ENCODE results near the gene DPP6.

DPP6 gene

DNA sequence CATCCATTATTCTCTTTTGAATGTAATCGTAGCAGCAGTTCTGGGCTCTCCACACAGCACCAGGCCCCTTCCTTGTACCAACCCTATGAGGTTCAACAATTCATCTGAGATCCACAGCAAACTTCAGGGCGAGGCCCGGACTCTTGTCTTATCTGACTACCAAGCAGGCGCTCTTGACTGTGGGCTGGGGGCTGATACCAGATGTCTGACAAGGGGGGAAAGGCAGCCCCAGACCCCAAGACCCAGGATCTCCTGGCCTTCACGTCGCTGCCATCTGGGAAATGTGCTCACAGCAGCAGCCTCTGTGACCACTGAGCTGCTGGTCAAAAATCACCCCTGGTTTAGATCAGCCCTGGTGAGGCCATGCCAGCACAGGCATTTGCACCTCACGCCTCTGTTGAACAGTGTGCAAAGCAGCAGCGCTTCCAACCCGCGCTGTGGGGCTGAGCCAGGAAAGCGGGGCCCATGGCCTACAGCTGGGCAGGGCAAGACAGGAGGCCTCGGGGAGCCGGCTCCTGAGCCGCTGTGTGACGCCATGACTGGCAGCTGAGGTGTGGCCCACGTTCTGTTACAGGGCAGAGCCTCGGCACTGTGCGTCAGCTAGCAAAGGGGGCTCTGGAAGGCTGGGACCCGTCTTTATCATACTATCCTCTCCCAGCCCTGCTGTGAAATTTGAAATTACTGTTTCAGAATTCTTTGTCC lies 806.8 kb downstream of the DPP6 start:
- TF ChIP-seq JUND (IDR thresholded peaks at IDR 0.05; ENCODE audit: low read depth), result no peak
- in situ Hi-C loops (cut with HindIII; ENCODE audit: low pct_unique_long_range_greater_than_20kb, low sequenced_read_pairs), result no loop called here
- no peak for DNase-seq (ENCODE audit: low read depth in 1 of 2, low spot score in 1 of 2)

DNA sequence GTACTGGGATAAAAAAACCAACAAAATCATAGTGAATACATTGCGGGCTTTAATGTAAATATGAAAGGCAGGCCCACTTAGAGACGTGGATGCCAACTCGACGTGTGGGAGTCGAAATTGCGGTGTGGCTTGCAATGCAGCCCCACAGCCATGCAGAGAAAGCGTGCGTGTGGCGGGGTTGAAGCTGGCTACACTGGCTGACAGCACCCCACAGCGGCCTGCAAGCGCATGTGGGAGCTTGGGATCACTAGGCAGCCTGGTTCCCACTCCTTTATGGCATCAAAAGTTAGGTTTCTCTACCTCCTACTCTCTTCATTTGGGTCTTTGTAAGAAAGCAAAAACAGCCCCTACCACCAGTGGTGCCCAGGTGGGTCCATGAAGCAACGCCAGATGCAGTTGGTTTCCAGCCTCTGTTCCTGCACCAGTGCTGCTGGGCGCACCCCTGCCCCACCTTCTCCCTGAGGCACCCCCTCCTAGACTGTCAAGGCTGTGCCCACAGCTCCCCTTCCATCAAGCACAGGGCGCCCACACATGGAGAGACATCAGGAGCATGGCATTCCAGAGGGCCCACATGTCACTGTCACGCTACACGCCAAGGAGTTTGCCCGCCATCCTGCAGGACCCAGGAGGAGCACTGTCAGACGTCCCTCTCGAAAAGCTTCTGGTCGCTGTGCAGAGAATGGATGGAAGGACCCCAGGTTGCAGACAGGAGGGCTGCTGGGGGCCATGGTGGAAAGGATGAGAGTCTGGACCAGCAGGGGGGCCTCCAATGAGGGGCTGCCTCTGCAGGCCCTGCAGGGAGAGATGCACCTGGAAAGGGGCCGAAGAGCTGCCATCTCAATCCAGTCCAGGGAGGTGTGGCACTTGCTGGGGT lies 807.8 kb downstream of the DPP6 start:
- in situ Hi-C loops (cut with HindIII; ENCODE audit: low pct_unique_long_range_greater_than_20kb, low sequenced_read_pairs), result no loop called here
- no peak for TF ChIP-seq JUND (IDR thresholded peaks at IDR 0.05; ENCODE audit: low read depth)
- no peak for DNase-seq (ENCODE audit: low read depth in 1 of 2, low spot score in 1 of 2)

- in situ Hi-C loops (cut with HindIII; ENCODE audit: low pct_unique_long_range_greater_than_20kb, low sequenced_read_pairs), result no loop called here
- no peak for TF ChIP-seq JUND (IDR thresholded peaks at IDR 0.05; ENCODE audit: low read depth)
- DNase-seq (ENCODE audit: low read depth in 1 of 2, low spot score in 1 of 2), result no peak
Observed at GRCh38 chr7:154860621-154861375, 808.6 kb downstream of the DPP6 start.

- in situ Hi-C loops (cut with HindIII; ENCODE audit: low pct_unique_long_range_greater_than_20kb, low sequenced_read_pairs), result no loop called here
- DNase-seq (ENCODE audit: low read depth in 1 of 2, low spot score in 1 of 2), result no peak
- no peak for TF ChIP-seq JUND (IDR thresholded peaks at IDR 0.05; ENCODE audit: low read depth)
Observed at GRCh38 chr7:154861589-154861988, 809.4 kb downstream of the DPP6 start.

DNA sequence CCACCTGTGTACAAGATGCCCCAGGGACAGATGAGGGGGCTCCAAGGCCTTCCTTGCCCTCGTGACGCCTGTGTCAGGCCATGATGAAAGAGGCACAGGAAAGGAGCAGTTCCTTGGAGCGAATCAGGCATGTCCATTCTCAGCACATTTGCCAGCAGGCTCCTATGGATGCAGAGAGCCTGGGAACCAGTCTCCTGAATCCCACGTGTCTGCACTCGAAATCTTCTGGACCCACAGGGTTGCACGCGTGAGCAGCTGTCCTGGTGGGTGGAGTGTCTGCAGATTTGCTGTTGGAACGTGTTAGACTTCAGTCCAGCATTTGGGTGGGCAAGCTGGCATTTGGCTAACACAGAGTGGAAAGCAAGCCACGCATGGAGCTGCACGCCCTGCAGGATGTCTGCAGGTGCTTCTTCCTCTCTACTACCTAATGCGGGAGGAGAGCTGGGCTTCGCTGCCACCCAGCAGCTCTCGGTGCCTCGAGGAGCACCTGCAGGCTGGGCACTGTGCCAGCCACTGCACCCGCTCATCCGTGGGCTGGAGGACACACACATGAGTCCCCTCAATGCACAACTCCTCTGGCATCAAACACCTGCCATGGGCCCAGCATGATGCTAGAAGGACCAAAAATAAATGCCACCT lies 810.1 kb downstream of the DPP6 start:
- DNase-seq (ENCODE audit: low read depth in 1 of 2, low spot score in 1 of 2), result no peak
- in situ Hi-C loops (cut with HindIII; ENCODE audit: low pct_unique_long_range_greater_than_20kb, low sequenced_read_pairs), result no loop called here
- TF ChIP-seq JUND (IDR thresholded peaks at IDR 0.05; ENCODE audit: low read depth), result no peak

- in situ Hi-C loops (cut with HindIII; ENCODE audit: low pct_unique_long_range_greater_than_20kb, low sequenced_read_pairs), result no loop called here
- no peak for TF ChIP-seq JUND (IDR thresholded peaks at IDR 0.05; ENCODE audit: low read depth)
- DNase-seq (ENCODE audit: low read depth in 1 of 2, low spot score in 1 of 2), result no peak
Observed at GRCh38 chr7:154863766-154864522, 811.7 kb downstream of the DPP6 start.

DNA sequence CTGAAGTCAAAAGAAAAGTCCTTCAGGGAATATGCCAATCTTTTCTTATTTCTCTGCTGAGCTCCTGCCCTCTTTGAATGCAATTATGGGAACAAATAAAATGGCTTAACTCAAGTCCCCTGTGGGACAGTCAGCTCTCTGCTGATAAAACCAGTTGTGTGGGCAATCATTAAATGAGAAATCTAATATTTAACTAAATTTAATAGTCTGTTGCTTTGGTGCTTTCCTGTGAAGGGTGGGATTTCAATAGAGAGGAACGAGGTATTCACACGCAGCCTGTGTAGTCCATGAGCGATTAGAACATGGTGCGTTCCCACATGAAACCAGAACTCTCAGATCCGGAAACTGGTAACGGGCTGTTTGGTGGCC lies 812.3 kb downstream of the DPP6 start:
- DNase-seq (ENCODE audit: low read depth in 1 of 2, low spot score in 1 of 2), result no peak
- no peak for TF ChIP-seq JUND (IDR thresholded peaks at IDR 0.05; ENCODE audit: low read depth)
- in situ Hi-C loops (cut with HindIII; ENCODE audit: low pct_unique_long_range_greater_than_20kb, low sequenced_read_pairs), result no loop called here

- no peak for DNase-seq (ENCODE audit: low read depth in 1 of 2, low spot score in 1 of 2)
- in situ Hi-C loops (cut with HindIII; ENCODE audit: low pct_unique_long_range_greater_than_20kb, low sequenced_read_pairs), result no loop called here
- no peak for TF ChIP-seq JUND (IDR thresholded peaks at IDR 0.05; ENCODE audit: low read depth)
Observed at GRCh38 chr7:154865984-154866685, 813.9 kb downstream of the DPP6 start.

GRCh38 chr7:154867068-154867467 lies 814.9 kb downstream of the DPP6 start:
- in situ Hi-C loops (cut with HindIII; ENCODE audit: low pct_unique_long_range_greater_than_20kb, low sequenced_read_pairs), result no loop called here
- TF ChIP-seq JUND (IDR thresholded peaks at IDR 0.05; ENCODE audit: low read depth), result no peak
- DNase-seq (ENCODE audit: low read depth in 1 of 2, low spot score in 1 of 2), result no peak

DNA sequence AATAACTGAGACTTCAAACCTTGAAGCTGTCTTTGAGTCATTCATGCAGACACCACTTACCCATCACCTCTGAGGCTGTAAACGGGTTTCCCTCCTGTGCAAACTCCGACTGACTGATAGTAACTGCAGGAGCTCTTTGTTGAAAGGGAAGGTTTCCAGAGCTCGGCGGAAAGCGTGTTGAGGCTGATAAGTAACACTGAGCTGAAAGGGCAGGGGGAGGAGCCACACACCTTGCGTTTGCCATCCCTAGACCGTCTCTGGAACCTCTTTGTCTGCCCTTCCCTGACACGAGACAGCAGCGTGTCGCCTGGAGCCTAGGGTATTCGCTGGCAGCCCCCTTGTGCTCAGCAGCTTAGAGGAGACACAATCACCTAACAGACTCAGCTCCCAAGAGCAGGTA lies 816.7 kb downstream of the DPP6 start:
- no peak for DNase-seq (ENCODE audit: low read depth in 1 of 2, low spot score in 1 of 2)
- TF ChIP-seq JUND (IDR thresholded peaks at IDR 0.05; ENCODE audit: low read depth), result no peak
- in situ Hi-C loops (cut with HindIII; ENCODE audit: low pct_unique_long_range_greater_than_20kb, low sequenced_read_pairs), result no loop called here

DNA sequence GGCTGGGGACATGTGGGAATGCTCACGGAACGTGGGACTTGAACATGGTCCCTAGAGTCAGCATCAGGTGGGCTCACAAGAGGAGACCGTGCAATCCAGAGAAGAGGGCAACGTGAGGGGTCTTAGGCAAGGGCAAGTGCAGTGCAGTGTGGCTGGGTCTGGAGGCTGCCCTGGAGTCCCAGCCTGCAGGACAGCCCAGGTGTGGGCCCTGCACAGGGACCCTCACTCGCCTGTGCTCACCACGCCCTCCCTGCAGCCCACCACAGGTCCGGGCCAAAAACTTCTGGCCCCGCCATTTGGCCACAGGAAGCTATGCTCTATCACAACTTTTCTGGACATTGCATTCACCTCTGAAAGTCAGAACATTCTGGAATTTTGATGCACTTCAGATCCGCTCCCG lies 817.2 kb downstream of the DPP6 start:
- TF ChIP-seq JUND (IDR thresholded peaks at IDR 0.05; ENCODE audit: low read depth), result no peak
- in situ Hi-C loops (cut with HindIII; ENCODE audit: low pct_unique_long_range_greater_than_20kb, low sequenced_read_pairs), result no loop called here
- no peak for DNase-seq (ENCODE audit: low read depth in 1 of 2, low spot score in 1 of 2)
